Measurements from ENCODE around the gene SEC23B.

Gene SEC23B

GRCh38 chr20:18589941-18590674 is 82.4 kb downstream of the SEC23B start:
- DNase-seq: no peak

- no peak for DNase-seq
Measured at GRCh38 chr20:18596270-18596669, 88.5 kb downstream of the SEC23B start.

GRCh38 chr20:18609741-18610140 is 102.0 kb downstream of the SEC23B start:
- no peak for DNase-seq
